ENCODE results near the gene MTCH1. TPM values are rescaled to one million over a fixed set of nuclear protein-coding genes. Genes with fewer than 3 reads are reported as not detected.
"Not testable (repeated sequence)": the region's sequence is repeated elsewhere in the genome, so short reads cannot be mapped to it uniquely, and the experiment has no call there.

MTCH1 gene
- total RNA-seq, 1 donor from 2014 or later, result 88.0 TPM

DNA sequence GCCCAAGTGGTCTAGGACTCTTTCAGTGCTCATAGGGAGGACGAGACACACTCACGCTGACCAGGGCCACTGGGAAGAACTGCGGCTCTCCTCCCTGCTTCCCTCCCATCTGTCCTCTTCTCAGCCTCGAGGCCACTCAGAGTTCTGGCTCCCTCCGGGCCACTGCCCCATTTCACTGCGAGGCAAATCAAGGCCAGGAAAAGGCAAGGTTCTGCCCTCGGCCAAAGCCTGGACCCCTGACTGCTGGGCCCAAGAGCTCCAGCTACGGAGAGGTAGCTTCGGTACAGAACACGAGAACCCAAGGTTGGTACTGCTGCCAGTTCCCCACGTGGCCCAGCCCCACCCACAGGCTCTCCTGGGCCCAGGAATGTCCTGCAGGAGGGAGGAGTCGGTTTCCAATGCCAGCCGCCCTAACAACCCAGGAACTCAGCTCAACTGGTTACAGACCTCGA, 16.7 kb downstream of the MTCH1 start:
- peak; percentile 54 for ATAC-seq

DNA sequence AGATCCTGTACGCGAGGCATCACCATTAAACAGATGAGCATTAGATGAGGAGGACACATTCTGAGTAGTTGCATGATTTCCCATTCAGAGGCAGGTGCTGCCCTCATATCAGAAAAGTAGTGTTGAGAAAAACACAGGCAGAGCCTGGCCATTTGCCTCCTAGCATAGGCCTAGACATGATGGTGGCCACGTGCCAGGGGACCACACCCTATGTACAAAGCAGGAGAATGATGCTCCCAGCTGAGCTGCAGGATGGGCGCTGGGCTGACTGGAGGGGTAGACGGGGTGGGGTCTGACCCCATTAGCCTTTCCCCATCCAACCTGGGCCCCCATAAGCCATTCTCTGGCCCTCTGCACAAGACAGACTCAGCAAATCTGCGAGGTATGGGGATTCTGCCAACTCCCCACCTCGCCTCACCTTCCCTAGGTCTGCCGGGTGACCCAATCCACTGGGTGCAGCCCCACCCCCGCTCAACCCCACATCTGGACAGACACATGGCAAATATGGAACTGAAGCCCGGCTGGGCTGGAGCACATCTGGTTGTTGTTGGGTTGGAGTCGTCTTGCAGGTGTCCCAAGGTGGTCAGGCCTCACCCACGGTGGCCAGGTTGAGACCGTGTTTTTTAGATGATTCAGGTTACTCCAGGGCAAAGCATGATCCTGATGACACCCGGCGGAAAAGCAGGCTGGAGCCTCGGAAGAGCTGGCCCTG, 17.6 kb downstream of the MTCH1 start:
- peak; percentile 72 for ATAC-seq

DNA sequence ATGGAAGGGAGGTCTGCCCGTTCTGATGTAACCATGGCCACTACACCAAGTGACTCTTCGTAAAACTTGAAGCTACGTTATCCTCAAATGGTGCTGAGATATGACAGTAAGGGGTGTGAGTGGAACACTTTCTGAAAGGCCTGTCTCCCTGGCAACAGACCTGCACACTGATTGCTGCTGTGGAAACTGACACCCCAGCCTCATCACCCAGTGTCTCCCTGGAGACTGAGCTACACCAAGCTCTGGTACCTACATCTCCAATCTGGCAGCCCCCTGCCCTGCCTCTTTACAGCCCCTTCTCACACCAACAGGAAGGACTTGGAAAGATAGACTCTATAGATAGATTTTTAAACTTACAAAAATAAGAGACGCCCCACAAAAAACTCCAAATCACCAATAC, 18.2 kb downstream of the MTCH1 start:
- no peak for ATAC-seq

DNA sequence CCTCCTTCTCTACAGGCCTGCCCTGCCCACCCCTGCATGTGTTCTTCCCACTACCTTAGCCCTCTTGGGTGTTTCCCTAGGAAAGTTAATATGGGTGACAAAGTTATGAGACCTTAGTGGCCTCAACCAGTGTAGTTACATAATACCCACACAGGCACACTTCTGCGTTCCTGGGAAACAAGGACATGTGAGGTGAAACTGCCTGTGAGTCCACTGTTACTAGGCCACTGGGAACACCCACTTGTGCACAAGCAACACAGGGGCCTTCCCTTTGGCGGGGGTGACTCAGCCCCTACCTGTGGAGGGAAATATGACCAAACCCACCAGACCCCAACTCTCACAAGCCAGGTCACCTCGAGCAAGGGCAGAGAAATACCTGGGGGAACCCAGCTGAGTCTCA, 18.7 kb downstream of the MTCH1 start:
- no peak for ATAC-seq

DNA sequence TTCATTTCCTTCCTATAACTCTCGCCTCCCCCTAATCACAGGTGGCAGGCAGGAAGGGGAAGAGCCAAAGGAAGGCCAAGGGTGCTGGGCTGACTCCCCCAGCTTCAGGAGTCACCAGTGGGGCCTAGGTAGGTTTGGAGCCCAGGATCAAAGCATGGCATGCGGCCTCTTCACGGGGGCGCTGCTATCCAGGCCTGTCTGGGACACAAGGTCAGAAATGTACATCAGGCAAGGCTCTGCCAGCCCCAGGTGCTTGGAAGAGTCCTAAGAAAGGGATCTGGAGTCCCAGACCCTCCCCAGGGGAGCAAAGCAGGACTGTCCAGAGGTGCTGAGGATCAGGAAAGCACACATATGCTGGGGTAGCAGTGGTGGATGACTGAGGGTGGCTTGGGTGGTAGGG, 21.1 kb downstream of the MTCH1 start:
- no peak for ATAC-seq

DNA sequence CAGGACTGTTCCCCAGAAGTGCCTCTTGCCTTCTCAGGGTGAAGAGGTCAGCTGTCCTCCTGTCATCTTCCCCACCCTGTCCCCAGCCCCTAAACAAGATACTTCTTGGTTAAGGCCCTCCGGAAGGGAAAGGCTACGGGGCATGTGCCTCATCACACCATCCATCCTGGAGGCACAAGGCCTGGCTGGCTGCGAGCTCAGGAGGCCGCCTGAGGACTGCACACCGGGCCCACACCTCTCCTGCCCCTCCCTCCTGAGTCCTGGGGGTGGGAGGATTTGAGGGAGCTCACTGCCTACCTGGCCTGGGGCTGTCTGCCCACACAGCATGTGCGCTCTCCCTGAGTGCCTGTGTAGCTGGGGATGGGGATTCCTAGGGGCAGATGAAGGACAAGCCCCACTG, 21.6 kb downstream of the MTCH1 start:
- ATAC-seq, result no peak

DNA sequence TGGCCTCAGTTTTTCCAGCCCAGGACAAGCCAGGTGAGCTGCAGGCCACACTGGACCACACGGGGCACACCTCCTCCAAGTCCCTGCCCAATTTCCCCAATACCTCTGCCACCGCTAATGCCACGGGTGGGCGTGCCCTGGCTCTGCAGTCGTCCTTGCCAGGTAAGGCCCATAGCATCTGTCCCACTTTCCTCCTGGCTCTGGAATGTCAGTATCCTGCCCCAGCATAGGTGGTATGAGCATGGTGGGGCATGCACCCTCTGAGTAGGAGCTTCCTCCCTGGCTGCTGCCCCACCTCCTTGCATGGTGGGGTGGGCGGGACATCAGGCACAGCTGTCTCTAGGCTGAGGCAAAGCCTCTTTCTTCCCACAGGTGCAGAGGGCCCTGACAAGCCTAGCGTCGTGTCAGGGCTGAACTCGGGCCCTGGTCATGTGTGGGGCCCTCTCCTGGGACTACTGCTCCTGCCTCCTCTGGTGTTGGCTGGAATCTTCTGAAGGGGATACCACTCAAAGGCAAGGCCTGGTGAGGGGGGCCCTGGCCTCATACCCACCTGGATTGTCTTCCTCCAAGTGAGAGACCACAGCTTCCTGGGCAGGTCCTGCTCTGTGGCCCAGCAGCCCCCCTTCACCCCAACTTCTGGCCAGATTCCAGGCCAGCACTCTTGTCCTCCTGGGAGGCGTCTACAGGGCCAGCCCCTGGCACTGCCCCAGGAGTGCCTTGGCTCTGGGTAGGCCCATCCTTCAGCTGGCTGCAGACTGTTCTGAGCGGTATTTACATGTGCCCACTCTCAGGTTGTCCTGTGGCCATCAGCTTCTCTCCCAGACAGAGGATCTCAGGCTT, 22.3 kb downstream of the MTCH1 start:
- peak; percentile 27 for ATAC-seq

DNA sequence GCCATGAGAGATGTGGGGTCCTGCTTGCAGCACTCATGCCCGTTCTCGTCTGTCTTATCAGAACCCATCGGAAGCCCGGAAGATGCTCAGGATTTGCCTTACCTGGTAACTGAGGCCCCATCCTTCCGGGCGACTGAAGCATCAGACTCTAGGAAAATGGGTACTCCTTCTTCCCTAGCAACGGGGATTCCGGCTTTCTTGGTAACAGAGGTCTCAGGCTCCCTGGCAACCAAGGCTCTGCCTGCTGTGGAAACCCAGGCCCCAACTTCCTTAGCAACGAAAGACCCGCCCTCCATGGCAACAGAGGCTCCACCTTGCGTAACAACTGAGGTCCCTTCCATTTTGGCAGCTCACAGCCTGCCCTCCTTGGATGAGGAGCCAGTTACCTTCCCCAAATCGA, 23.1 kb downstream of the MTCH1 start:
- peak; percentile 17 for ATAC-seq

DNA sequence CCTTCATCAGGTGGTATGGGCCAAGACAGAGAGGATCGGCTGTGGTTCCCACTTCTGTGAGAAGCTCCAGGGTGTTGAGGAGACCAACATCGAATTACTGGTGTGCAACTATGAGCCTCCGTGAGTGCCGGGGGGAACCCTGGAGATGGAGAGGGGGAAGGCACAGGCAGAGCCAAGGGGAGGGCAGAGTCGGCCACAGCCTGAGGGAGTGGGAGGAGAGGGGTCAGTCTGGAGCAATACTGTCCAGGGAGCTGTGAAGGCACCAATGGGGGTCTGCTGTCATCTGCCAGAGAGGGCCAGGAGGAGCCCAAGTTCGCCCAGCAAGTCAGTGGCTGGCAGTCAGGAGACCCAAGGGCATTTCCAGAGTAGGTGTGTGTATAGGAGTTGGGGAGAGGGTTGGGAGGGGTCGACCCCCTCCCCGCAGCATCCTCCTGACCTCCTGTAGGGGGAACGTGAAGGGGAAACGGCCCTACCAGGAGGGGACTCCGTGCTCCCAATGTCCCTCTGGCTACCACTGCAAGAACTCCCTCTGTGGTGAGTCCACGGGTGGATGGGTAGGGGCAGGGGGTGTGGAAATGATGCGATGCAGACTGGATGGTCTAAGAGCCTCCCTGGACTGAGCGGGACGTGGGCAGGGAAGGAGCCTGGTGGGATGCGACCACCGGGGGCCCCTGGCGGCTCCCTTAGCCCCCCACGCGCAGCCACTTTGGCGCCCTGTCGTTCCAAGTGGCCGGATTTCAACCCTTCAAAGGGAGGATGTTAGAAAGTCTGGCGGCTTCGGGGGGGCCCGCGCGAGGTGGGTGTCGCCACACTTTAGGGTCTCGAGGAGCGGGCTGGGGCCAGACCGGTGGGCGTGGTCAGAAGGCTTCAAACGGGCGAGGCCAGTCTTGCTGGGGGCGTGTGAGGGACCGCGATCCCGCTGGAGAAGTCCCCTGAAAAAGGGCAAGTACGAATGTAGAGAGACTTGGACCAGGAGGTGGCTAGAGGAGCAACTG, 24.3 kb downstream of the MTCH1 start:
- ATAC-seq, result no peak

DNA sequence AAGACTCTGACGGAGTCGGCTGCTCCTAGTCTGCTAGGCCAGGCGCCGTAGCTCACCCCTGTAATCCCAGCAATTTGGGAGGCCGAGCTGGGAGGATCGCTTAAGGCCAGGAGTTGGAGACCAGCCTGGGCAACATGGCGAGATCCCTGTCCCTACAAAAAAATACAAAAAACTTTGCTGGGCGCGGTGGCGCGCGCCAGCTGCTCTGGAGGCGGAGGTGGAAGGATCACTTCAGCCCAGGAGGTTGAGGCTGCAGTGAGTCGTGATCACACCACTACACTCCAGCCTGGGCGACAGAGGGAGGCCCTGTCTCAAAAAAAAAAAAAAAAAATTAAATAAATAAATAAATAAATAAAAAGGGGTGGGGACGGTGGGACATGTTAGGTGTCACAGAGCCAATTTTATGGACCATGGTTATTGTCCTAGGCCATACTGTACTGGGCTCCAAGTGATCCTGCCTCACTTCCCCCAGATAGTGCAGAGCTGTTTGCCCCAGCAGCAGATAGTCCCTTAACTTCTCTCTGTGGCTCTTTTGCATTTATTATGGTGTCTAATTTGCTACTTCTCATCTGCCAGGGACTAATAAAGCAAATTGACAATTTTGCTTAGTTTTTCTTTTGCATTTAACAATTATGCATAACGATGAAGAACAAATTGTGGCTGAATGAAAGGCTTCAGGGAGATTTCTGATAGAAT, 26.3 kb downstream of the MTCH1 start:
- no peak for ATAC-seq

DNA sequence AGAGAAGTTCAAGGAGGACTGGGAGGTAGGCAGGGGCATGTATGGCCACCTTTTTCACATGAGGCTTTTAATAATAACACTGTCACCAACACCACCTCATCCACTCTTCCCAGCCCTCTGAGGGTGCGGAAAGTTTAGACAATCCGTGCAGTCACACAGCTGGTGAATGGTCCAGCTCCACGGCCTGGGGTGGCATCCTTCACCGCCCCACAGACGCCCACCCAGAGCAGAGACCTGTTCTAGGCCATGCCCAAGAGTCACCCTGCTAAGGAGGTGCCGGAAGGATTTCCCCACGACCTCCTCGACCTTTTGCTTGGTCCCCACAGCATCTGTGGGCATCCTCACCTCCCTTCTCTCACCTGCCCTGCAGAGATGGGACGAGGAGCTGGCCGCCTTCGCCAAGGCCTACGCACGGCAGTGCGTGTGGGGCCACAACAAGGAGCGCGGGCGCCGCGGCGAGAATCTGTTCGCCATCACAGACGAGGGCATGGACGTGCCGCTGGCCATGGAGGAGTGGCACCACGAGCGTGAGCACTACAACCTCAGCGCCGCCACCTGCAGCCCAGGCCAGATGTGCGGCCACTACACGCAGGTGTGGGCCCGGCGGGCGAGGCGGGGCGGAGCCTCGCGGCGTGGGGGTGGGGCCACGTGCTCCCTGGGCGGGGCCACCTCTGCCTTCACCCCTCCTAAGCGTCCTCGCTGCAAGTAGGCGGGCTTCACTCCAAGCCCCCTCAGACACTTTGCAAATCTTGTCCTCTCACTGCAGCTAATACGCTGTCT, 27.0 kb downstream of the MTCH1 start:
- no peak for ATAC-seq

DNA sequence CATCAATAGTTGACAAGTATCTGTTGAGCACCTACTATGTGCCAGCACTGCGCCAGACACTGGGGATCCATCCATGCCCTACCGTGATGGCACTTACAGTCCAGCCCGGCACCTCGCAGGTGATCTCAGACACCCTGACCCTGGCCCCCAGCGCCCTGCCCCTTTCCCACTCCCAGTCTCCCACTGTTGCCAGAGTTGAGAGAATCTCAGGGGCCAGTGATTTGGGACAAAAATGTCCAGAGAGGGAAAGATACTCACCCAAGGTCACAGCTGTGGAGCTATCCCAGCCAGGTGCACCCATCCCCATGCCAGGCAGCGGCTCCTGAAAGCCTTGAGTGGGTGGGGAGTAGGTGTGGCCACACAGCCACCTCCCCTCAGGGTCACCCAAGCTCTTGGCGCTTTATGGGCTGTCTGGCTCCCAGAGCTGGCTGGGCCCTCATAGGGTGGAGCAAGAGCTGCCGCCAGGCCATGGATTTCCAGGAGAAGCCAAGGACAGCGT, 28.2 kb downstream of the MTCH1 start:
- ATAC-seq, result no peak

DNA sequence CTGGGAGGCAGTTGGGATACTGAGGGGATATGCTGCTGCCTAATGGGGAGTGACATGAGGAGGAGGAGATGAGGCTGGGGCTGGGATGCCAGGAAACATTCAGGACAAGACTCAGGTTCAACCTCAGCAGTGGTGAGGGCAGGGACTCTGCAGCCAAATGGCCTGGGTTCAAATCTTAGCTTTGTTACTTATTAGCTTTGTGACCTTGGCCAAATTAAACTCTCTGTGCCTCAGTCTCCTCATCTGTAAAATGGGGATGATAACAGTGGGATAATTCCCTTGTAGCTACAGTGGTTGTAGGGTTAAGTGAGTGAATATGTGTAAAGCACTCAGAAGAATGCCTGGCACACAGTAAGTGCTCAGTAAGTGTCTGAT, 29.6 kb downstream of the MTCH1 start:
- no peak for ATAC-seq

DNA sequence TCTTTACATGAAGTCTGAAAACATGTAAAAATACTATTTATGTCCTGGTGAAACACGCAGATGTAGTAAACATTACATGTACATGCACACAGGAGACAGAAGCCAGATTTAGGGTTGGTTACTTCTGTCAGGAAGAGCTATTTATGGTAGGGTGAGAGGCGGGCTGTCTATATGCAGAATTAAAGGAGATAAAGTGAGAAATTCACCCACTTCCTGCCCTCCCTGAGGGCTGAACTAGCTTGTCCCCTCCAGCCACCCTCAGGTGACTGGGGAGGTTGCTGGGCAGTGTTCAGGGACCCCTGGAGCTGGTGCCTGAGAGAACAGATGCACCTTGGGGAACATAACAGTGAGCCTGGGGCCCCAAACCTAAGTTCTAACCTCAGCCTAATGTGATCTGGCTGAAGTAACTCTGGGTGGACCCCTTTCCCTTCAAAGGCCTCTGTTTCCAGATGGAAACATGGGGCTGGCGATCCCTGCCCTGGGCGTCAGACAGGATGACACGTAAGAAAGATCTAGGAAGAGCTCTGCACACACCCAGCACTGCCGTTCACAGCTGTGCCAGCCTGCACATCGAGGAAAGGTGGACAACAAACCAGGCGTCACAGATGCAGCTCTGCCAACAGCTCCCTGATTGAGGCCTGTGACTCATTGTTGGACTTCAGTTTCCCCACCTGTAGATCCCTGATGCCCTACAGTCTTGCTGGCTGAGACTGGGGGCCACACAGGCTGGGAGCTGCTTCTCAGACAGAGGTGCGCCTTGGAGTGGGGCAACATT, 30.1 kb downstream of the MTCH1 start:
- peak; percentile 79 for ATAC-seq

DNA sequence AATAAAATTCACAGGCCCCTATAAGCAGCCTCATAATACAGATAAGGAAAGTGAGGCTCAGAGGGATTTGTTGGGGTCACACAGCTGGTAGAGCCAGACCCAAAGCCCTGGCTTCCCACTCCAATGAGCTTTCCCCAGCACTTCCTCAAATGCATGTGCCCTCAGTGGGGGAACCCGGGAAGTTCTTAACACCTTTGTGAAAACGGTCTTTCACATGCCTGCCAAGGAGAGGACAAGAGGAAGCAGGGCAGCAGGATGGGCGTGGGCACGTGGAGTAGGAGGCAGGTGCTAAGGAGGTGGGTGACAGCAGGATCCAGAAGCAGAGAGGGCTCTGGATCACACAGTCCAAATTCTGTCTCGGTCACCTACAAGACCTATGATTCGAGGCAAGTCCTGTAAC, 30.9 kb downstream of the MTCH1 start:
- ATAC-seq, result no peak

DNA sequence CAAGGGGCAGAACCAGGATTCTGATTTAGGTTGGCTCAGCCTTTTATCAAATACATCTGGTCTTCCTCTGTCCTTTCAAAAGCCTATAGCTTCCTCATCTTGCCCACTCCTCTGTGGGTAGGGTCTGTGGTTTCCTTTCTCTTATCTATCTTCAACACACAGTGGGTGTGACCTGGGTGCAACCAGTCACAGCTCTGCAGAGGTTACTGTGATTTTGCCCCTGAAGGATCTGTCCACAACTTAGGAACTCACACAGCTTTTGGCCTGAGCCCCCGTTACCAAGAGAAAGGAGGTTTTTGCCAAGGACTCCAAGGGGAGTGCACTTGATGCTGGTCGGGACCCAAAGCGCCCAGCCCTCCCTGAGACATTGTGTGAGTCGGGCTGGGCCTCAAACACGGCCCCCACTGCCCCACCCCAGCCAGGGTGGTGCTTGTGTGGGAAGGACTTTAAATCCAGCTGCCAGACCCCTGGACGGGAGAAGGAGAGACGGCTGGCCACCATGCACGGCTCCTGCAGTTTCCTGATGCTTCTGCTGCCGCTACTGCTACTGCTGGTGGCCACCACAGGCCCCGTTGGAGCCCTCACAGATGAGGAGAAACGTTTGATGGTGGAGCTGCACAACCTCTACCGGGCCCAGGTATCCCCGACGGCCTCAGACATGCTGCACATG, 31.6 kb downstream of the MTCH1 start, which contains the start of gene PI16:
PI16 (plus strand) TSS at position 477 of the 670 bp plus-strand sequence; CDS start at position 500, 23 bp downstream.
- ATAC-seq, result no peak

DNA sequence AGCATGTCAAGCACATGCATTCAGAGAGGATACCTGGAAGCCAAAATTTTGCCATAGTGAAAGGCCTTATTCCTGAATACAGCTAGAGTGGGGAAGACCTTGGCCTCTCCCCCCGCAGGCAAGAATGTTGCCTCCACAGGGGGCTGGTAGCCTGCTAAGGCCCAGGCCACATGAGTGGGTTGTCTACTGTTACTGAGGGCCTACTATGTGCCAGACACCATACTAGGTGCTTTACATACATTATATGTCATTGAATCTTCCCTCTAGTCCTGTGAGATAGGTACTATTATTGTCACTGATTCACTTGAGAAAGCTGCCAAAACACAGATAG, 32.1 kb downstream of the MTCH1 start:
- ATAC-seq, result no peak

DNA sequence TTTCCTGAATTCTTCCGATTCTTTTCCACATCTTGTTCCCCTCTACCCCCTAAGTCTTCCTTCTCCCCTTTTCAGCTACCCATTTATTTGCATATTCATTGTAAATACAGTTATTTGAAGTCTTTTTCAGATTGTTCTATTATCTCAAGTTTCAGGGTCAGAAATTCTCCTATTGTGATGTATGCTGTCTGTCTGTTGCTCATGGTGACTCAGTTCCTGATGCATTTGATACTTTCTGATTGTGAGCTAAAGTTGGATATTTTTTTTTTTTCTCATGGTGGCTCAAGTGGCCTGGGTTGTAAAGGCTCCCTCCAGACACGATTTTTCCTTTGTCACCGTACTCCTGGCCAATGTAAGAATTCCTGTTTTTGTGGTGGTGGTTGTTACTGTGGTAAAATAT, 36.4 kb downstream of the MTCH1 start:
- no peak for ATAC-seq

DNA sequence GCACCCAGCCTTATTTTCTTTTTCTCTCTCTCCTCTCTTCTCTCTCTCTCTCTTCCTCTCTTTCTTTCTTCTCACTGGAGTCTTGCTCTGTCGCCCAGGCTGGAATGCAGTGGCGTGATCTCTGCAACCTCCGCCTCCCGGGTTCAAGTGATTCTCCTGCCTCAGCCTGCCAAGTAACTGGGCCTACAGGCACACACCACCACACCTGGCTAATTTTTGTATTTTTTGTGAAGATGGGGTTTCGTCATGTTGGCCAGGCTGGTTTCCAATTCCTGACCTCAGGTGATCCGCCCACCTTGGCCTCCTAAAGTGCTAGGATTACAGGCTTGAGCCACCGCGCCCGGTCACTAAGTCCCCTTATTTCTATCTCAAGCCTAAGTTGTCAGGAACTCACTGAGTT, 36.9 kb downstream of the MTCH1 start:
- ATAC-seq, result not testable (repeated sequence)

All from esophagus mucosa (tissue), 1 donor.